GM18517 (cell line): Measurements from ENCODE around the gene FAM193A.
"Not testable (repeated sequence)": the region's sequence is repeated elsewhere in the genome, so short reads cannot be mapped to it uniquely, and the experiment has no call there.

ENCODE experiments used
- ATAC-seq: cut with Tn5 transposase; IDR thresholded peaks from one replicate; pipeline ENCODE4 v1.9.1; 2021; ENCODE audit warnings: mild to moderate bottlenecking, moderate library complexity; ENCODE audit not compliant: unreplicated experiment

The FAM193A gene

GRCh38 chr4:2648159-2648814 is 111.8 kb downstream of the FAM193A start:
- ATAC-seq, result no peak

- no peak for ATAC-seq
Measured at GRCh38 chr4:2649604-2650114, 113.2 kb downstream of the FAM193A start.

- ATAC-seq, result no peak
Measured at GRCh38 chr4:2650276-2650675, 113.8 kb downstream of the FAM193A start.

GRCh38 chr4:2651546-2651945 is 115.1 kb downstream of the FAM193A start:
- no peak for ATAC-seq

- ATAC-seq, result no peak
Measured at GRCh38 chr4:2651998-2652397, 115.6 kb downstream of the FAM193A start.

- no peak for ATAC-seq
Measured at GRCh38 chr4:2652415-2653160, 116.1 kb downstream of the FAM193A start.

GRCh38 chr4:2660596-2661211 is 124.3 kb downstream of the FAM193A start:
- no peak for ATAC-seq

GRCh38 chr4:2662598-2662997 is 126.2 kb downstream of the FAM193A start:
- ATAC-seq, result no peak

- ATAC-seq, result no peak
Measured at GRCh38 chr4:2663275-2663674, 126.8 kb downstream of the FAM193A start.

GRCh38 chr4:2666722-2667247 is 130.3 kb downstream of the FAM193A start:
- no peak for ATAC-seq

GRCh38 chr4:2667428-2667827 is 131.0 kb downstream of the FAM193A start:
- no peak for ATAC-seq

GRCh38 chr4:2671267-2671895 is 134.9 kb downstream of the FAM193A start:
- ATAC-seq, result no peak

- ATAC-seq, result no peak
Measured at GRCh38 chr4:2672082-2672481, 135.6 kb downstream of the FAM193A start.

- ATAC-seq, result no peak
Measured at GRCh38 chr4:2672700-2673099, 136.3 kb downstream of the FAM193A start.

GRCh38 chr4:2673157-2673556 is 136.7 kb downstream of the FAM193A start:
- ATAC-seq, result no peak

- ATAC-seq, result not testable (repeated sequence)
Measured at GRCh38 chr4:2679762-2680161, 143.3 kb downstream of the FAM193A start.

GRCh38 chr4:2684486-2684885 is 148.0 kb downstream of the FAM193A start:
- ATAC-seq, result no peak

GRCh38 chr4:2685541-2685940 is 149.1 kb downstream of the FAM193A start:
- ATAC-seq, result no peak

- no peak for ATAC-seq
Measured at GRCh38 chr4:2686379-2687265, 150.2 kb downstream of the FAM193A start.

GRCh38 chr4:2688281-2688680 is 151.8 kb downstream of the FAM193A start:
- no peak for ATAC-seq
